ENCODE results near the gene ZNF17.
A peak's percentile ranks its signal among the peaks of the same experiment; 100 is the strongest.

Gene ZNF17

DNA sequence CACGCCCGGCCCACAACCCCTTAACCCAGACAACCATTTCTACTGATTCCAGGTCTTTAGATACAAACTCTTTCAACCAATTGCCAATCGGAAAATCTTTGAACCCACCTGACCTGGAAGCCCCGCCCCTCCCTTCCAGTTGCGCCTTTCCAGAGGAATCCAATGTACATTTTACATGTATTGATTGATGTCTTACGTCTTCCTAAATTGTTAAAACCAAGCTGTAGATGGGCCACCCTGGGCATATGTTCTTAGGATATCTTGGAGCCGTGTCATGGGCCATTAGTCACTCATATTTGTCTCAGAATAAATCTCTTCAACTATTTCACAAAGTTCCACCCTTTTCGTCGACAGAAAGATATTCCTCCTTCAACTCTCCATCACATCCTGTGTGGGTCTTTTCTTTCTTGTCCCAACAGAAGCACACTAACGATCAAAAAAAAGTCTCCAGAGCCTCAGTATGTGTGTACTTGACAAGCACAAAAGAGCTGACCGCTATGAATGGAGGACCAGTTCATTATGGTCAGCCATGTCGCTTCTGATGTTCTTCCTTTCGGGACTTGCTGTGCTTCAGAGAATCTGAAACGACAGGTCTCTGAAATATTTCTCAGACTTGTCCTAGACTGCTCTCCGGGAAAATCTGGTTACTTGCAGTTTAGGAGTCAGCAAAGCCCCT lies 23.6 kb downstream of the ZNF17 start:
- DNase-seq (ENCODE audit: low read depth in 2 of 2) = no peak

GRCh38 chr19:57435062-57435978 lies 24.4 kb downstream of the ZNF17 start, which contains the start of gene ZNF749:
ZNF749 (plus strand) TSS chr19:57435325; CDS start chr19:57435579, 254 bp downstream.
- peak; percentile 93 to 97 for DNase-seq (ENCODE audit: low read depth in 2 of 2)

DNA sequence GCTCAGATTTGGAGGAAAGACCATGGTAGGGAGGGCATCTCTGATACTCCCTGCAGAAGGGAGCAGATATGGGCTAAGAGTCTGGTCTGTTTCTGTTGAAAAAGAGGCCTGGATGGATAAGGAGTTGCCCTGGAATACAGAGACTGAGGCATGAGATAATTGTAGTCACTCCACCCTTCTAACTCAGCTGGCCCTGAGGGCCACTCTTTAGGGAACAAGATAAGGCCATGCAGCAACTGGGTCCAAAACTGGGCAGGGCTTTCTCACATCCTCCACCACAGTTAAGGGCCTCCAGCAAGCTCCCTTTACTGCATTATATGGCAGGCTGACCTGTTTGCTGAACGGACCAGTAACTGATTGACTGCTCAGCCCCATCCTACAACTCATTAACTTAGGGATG lies 25.5 kb downstream of the ZNF17 start:
- DNase-seq (ENCODE audit: low read depth in 2 of 2) = no peak

DNA sequence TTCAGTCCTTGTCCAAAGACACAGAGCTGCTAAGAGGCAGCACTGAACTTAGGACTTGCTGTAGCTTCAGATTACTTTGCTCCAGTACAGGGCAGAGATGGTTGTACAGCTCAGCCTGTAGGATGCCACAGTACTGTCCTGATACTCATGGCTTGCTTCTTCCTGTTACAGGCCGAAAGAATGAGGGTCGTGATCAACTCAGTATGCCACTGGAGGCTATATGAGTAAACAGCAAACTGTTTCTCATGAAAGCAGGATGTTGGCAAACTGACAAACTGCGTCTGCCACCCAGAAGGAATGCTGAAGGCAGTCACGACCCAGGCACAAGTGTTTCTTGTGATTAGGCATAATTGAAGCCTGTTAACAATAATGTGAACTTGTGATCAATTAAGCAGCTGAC lies 27.0 kb downstream of the ZNF17 start:
- DNase-seq (ENCODE audit: low read depth in 2 of 2) = no peak

- no peak for DNase-seq (ENCODE audit: low read depth in 2 of 2)
Measured at GRCh38 chr19:57438925-57439324, 28.0 kb downstream of the ZNF17 start.

GRCh38 chr19:57441979-57442752 lies 31.2 kb downstream of the ZNF17 start:
- no peak for DNase-seq (ENCODE audit: low read depth in 2 of 2)

DNA sequence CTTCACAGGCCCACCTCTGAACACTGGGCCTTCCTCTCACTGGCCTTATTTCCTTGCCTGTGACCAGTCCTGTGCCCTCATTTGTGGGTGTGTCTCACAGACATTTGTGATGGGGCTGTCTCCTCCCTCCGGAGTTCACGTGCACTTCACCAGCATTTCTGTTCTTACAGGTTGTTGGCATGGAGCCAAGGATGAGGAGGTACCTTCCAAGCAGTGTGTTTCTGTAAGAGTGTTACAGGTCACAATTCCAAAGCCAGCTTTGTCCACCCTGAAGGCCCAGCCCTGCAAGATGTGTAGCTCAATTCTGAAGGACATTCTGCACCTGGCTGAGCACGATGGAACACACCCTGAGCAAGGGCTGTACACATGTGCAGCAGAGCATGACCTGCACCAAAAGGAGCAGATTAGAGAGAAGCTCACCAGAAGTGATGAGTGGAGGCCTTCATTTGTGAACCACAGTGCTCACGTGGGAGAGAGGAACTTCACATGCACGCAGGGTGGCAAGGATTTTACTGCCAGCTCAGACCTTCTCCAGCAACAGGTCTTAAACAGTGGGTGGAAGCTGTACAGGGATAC lies 32.2 kb downstream of the ZNF17 start:
- DNase-seq (ENCODE audit: low read depth in 2 of 2) = no peak

DNA sequence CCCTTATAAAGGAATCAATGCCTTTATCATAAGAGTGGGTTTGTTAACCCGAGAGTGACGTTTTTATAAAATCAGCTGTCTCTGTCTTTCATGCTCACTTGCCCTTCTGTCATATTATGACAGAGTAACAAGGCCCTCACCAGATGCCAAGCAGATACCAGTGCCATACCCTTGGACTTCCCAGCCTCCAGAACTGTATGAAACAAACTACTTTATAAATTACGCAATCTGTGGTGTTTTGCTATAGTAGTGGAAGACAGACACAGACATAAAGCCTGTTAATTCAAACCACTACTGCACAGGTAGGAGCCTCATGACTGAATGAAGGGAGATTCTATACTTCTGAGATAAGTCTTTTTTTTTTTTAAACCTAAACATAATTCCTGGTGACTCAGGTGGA lies 41.3 kb downstream of the ZNF17 start:
- DNase-seq (ENCODE audit: low read depth in 2 of 2) = no peak

GRCh38 chr19:57465680-57466381 lies 54.9 kb downstream of the ZNF17 start:
- no peak for DNase-seq (ENCODE audit: low read depth in 2 of 2)

- DNase-seq (ENCODE audit: low read depth in 2 of 2) = no peak
Measured at GRCh38 chr19:57466489-57466888, 55.5 kb downstream of the ZNF17 start.
